Measurements from ENCODE around the gene ABLIM2. TPM values are rescaled to one million over a fixed set of nuclear protein-coding genes. Genes with fewer than 3 reads are reported as not detected.

Gene ABLIM2
- total and polyA plus RNA-seq, 2 of the 4 experiments (the other 2 are of a cell fraction) = under 0.01 to 0.10 TPM

DNA sequence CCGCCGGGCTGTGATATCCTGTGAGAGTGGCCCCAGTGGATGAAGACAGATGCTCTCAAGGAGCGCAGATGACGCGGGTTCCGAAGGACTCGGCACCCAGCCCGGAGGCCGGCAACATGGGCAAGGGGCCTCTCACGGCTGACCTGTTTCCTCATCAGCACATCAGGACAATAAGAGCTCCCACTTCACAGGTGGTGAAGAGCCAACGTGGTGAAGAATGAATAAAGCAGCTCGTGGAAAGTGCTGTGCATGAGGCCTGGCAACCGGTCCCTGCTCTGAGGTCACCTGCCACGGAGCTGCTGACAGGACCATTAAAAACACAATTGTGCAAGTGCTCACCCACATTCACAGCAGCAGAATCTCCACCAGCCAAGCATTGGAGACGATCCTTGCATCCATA, 22.9 kb downstream of the ABLIM2 start:
- Histone ChIP-seq H4K8ac (ENCODE audit: low read depth in 2 of 2, low read length in 2 of 2) (no peak overlapping the region), H3K27me3 (ENCODE audit: control insufficient read depth, insufficient read depth, low read length) (peaks cover 45% of the 10 kb centered on the region), H4K20me1 (ENCODE audit: insufficient read depth, low read length) (no peaks in the 10 kb centered on the region), H3K4me1 (ENCODE audit: control insufficient read depth, insufficient read depth, low read length) (no peaks in the 10 kb centered on the region), H3K23ac (ENCODE audit: low read depth, low read length) (no peak overlapping the region), H4K91ac (ENCODE audit: insufficient read depth, low read depth, low read length) (no peak overlapping the region), H3K27ac (ENCODE audit: insufficient read depth, low read length) (no peak overlapping the region), H2BK20ac (ENCODE audit: low read depth, low read length) (no peak overlapping the region), H3K9me3 (ENCODE audit: control insufficient read depth, insufficient read depth, low read length) (peaks cover 2% of the 10 kb centered on the region; the same call in 1 of the 2 replicates), H3K4ac (ENCODE audit: low read depth, low read length) (no peak overlapping the region), H3K4me2 (ENCODE audit: low read depth, low read length) (no peak overlapping the region), H2BK15ac (ENCODE audit: low read depth, low read length) (no peak overlapping the region), H3K36me3 (ENCODE audit: control insufficient read depth, insufficient read depth, low read length) (no peaks in the 10 kb centered on the region), H2AK5ac (ENCODE audit: low read depth, low read length) (no peak overlapping the region), H4K5ac (ENCODE audit: low read depth, low read length) (no peak overlapping the region), H2AK9ac (replicated peaks; ENCODE audit: low read depth, low read length, poor library complexity) (no peak overlapping the region), H3K4me3 (ENCODE audit: insufficient read depth, low read depth, low read length) (no peak overlapping the region), H3K18ac (ENCODE audit: low read depth, low read length) (no peak overlapping the region), H2AFZ (replicated peaks; ENCODE audit: low read length, poor library complexity) (no peak overlapping the region), H3K9ac (ENCODE audit: low read depth, low read length) (no peak overlapping the region), H3K9me1 (ENCODE audit: insufficient read depth, low read length) (no peaks in the 10 kb centered on the region), H3K14ac (replicated peaks; ENCODE audit: low read depth, low read length) (no peak overlapping the region), H3K56ac (ENCODE audit: extremely low read depth, insufficient read depth, low read length) (no peak overlapping the region), H2BK120ac (ENCODE audit: low read depth, low read length) (no peak overlapping the region), H3K79me1 (ENCODE audit: low read depth in 1 of 2, low read length in 2 of 2) (no peaks in the 10 kb centered on the region), H2BK5ac (ENCODE audit: low read depth, low read length, poor library complexity, severe bottlenecking) (no peak overlapping the region)
- dilution Hi-C loops (cut with HindIII; ENCODE audit: low sequenced_read_pairs, unreplicated experiment) = no loop called here
- intact Hi-C loops (cut with micrococcal nuclease) = no loop called here
- 73% methylated on average over 2 of the region's 15 CpGs; no CpG with 5 or more reads in 1 of the 2 experiments for WGBS, 2 experiments (ENCODE audit: extremely low coverage in 2 of 2, insufficient read length in 1 of 2)
- ATAC-seq (ENCODE audit: low read depth) = no peak
- DNase-seq = no peak
- CTCF ChIA-PET = no interaction called here
- TF ChIP-seq CTCF (conservative IDR thresholded peaks at IDR 0.05; ENCODE audit: low read depth, low read length) = no peak
- no peak for TF ChIP-seq MXI1 (IDR thresholded peaks at IDR 0.05; ENCODE audit: borderline replicate concordance, low read depth, low read length)
- TF ChIP-seq, protein P1, sequence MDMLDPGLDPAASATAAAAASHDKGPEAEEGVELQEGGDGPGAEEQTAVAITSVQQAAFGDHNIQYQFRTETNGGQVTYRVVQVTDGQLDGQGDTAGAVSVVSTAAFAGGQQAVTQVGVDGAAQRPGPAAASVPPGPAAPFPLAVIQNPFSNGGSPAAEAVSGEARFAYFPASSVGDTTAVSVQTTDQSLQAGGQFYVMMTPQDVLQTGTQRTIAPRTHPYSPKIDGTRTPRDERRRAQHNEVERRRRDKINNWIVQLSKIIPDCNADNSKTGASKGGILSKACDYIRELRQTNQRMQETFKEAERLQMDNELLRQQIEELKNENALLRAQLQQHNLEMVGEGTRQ (IDR thresholded peaks at IDR 0.05; ENCODE audit: low read depth, low read length) = no peak
- TF ChIP-seq FOS (IDR thresholded peaks at IDR 0.05; ENCODE audit: low read depth, low read length) = no peak
- no peak for TF ChIP-seq MAZ (IDR thresholded peaks at IDR 0.05; ENCODE audit: borderline replicate concordance, low read depth, low read length)
- no peak for TF ChIP-seq RFX5 (IDR thresholded peaks at IDR 0.05; ENCODE audit: low read depth, low read length)
- no peak for TF ChIP-seq CHD1 (IDR thresholded peaks at IDR 0.05; ENCODE audit: low read depth, low read length)
- no peak for TF ChIP-seq RAD21 (IDR thresholded peaks at IDR 0.05; ENCODE audit: low read length)
- no peak for TF ChIP-seq BHLHE40 (IDR thresholded peaks at IDR 0.05; ENCODE audit: low read depth, low read length)
- TF ChIP-seq RCOR1 (IDR thresholded peaks at IDR 0.05; ENCODE audit: insufficient replicate concordance, low read length) = no peak
- TF ChIP-seq CEBPB (IDR thresholded peaks at IDR 0.05; ENCODE audit: low read depth, low read length) = no peak
- TF ChIP-seq POLR2A (IDR thresholded peaks at IDR 0.05; ENCODE audit: low read depth, low read length) = no peak
- TF ChIP-seq SMC3 (IDR thresholded peaks at IDR 0.05; ENCODE audit: low read depth, low read length) = no peak
- TF ChIP-seq ELK1 (IDR thresholded peaks at IDR 0.05; ENCODE audit: borderline replicate concordance, low read depth, low read length) = no peak
- no peak for TF ChIP-seq NFE2L2 (IDR thresholded peaks at IDR 0.05; ENCODE audit: low read depth, low read length)
- TF ChIP-seq MAFK (IDR thresholded peaks at IDR 0.05; ENCODE audit: low read depth, low read length) = no peak
- no TSS peak for BruUV-seq (replicated peaks)
- POLR2A ChIA-PET (ENCODE audit: unreplicated experiment) = no interaction called here
- in situ Hi-C loops (cut with MboI; ENCODE audit: low sequenced_read_pairs) = no loop called here
